ENCODE results near the gene KIAA0586.

DNA sequence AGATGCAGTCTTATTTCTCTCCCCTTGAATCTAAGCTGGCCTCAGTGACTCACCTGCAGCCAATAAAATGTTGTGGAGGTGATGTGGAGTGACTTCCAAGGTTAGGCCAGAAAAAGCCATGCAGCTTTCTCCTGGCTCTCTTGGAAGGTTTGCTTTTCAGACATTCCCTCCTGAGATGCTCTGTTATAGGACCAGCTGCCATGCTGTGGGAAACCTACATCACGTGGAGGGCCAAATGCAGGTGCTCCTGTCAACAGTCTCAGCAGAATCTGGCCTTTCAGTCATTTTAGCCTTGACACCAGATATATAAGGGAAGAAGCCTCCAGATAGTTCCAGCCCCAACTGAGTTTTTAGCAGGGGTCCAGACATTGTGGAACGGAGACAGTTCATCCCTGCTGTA lies 172.2 kb downstream of the KIAA0586 start:
- TF ChIP-seq POLR2A (IDR thresholded peaks at IDR 0.05; ENCODE audit: low read depth): no peak
- TF ChIP-seq, protein P1, sequence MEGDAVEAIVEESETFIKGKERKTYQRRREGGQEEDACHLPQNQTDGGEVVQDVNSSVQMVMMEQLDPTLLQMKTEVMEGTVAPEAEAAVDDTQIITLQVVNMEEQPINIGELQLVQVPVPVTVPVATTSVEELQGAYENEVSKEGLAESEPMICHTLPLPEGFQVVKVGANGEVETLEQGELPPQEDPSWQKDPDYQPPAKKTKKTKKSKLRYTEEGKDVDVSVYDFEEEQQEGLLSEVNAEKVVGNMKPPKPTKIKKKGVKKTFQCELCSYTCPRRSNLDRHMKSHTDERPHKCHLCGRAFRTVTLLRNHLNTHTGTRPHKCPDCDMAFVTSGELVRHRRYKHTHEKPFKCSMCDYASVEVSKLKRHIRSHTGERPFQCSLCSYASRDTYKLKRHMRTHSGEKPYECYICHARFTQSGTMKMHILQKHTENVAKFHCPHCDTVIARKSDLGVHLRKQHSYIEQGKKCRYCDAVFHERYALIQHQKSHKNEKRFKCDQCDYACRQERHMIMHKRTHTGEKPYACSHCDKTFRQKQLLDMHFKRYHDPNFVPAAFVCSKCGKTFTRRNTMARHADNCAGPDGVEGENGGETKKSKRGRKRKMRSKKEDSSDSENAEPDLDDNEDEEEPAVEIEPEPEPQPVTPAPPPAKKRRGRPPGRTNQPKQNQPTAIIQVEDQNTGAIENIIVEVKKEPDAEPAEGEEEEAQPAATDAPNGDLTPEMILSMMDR (IDR thresholded peaks at IDR 0.05): no peak
